ENCODE data around the gene CCDC74A. TPM values are rescaled to one million over a fixed set of nuclear protein-coding genes. Genes with fewer than 3 reads are reported as not detected.

The CCDC74A gene
- total and polyA plus RNA-seq, 9 of the 15 experiments (the other 6 are each of a cell fraction or from before 2014, with no cell fraction given) = 1.1 to 38.1 (median 9.6) TPM

DNA sequence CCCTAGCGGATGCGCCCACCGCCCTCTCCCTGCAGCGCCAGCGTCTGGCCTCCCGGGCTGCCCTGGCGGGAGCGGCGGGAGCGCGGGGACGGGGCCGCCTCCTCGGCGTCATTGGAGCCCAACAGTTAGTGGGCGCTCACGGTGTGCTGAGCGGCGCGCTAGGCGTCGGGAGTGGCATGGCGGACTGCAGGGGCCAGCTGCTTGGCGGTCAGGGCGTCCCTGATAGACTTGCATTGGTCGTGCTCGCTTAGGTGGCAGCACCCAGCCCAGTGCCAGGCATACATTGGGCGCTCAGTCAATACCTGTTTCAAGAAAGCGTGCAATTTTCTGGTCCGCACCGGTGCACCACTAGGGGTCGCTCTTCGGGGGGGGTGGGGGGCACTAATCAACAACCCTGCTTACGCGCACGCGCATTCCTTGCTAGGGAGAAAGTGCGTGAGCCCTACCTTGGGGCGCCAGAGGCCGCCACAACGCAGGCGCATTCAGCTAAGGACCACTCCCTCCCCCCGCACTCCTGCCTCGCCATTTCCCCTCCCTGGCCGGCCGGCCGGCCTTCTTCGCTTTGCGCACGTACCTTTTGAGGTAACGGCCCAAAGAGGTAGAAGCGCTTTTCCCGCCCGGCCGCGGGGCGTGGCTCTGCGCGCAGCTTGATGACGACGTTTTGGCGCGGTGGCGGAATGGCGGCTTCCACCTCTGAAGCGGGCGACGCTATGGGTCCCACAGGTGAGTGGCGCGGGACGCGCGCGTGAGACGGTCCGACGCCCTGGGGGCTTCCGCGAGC, 35.1 kb upstream of the CCDC74A start (continued):
- TF ChIP-seq, protein P1, sequence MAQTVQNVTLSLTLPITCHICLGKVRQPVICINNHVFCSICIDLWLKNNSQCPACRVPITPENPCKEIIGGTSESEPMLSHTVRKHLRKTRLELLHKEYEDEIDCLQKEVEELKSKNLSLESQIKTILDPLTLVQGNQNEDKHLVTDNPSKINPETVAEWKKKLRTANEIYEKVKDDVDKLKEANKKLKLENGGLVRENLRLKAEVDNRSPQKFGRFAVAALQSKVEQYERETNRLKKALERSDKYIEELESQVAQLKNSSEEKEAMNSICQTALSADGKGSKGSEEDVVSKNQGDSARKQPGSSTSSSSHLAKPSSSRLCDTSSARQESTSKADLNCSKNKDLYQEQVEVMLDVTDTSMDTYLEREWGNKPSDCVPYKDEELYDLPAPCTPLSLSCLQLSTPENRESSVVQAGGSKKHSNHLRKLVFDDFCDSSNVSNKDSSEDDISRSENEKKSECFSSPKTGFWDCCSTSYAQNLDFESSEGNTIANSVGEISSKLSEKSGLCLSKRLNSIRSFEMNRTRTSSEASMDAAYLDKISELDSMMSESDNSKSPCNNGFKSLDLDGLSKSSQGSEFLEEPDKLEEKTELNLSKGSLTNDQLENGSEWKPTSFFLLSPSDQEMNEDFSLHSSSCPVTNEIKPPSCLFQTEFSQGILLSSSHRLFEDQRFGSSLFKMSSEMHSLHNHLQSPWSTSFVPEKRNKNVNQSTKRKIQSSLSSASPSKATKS (CRISPR knock-in tag; IDR thresholded peaks at IDR 0.05) = no peak
- TF ChIP-seq, protein P2, sequence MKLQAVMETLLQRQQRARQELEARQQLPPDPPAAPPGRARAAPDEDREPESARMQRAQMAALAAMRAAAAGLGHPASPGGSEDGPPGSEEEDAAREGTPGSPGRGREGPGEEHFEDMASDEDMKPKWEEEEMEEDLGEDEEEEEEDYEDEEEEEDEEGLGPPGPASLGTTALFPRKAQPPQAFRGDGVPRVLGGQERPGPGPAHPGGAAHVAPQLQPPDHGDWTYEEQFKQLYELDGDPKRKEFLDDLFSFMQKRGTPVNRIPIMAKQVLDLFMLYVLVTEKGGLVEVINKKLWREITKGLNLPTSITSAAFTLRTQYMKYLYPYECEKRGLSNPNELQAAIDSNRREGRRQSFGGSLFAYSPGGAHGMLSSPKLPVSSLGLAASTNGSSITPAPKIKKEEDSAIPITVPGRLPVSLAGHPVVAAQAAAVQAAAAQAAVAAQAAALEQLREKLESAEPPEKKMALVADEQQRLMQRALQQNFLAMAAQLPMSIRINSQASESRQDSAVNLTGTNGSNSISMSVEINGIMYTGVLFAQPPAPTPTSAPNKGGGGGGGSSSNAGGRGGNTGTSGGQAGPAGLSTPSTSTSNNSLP (IDR thresholded peaks at IDR 0.05; ENCODE audit: borderline replicate concordance, low read depth, low read length) = no peak
- TF ChIP-seq HMGN3 (IDR thresholded peaks at IDR 0.05; ENCODE audit: borderline replicate concordance, extremely low read depth, insufficient read length, low read depth, low read length) (peak; percentile 44), ZFPM2 (CRISPR knock-in tag; IDR thresholded peaks at IDR 0.05) (no peak), CHD1 (IDR thresholded peaks at IDR 0.05; ENCODE audit: low read length) (no peak), ARNT (IDR thresholded peaks at IDR 0.05) (no peak), SAFB2 (IDR thresholded peaks at IDR 0.05; ENCODE audit: borderline replicate concordance, low read depth, low read length, severe bottlenecking) (no peak), ZNF699 (CRISPR knock-in tag; IDR thresholded peaks at IDR 0.05; ENCODE audit: insufficient replicate concordance) (no peak), ETV6 (IDR thresholded peaks at IDR 0.05; ENCODE audit: borderline replicate concordance in 1 of 2, low read depth in 2 of 2, low read length in 1 of 2) (no peak), ETV6 (CRISPR knock-in tag; IDR thresholded peaks at IDR 0.05; ENCODE audit: borderline replicate concordance) (peak; percentile 57; the same call in 1 of the 2 replicates), NFXL1 (CRISPR knock-in tag; IDR thresholded peaks at IDR 0.05) (no peak), KDM5B (IDR thresholded peaks at IDR 0.05; ENCODE audit: insufficient replicate concordance, low read depth, low read length) (no peak), ZBTB17 (CRISPR knock-in tag; IDR thresholded peaks at IDR 0.05) (no peak), ZKSCAN3 (CRISPR knock-in tag; IDR thresholded peaks at IDR 0.05) (no peak)
- TF ChIP-seq, protein P3, sequence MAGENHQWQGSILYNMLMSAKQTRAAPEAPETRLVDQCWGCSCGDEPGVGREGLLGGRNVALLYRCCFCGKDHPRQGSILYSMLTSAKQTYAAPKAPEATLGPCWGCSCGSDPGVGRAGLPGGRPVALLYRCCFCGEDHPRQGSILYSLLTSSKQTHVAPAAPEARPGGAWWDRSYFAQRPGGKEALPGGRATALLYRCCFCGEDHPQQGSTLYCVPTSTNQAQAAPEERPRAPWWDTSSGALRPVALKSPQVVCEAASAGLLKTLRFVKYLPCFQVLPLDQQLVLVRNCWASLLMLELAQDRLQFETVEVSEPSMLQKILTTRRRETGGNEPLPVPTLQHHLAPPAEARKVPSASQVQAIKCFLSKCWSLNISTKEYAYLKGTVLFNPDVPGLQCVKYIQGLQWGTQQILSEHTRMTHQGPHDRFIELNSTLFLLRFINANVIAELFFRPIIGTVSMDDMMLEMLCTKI (IDR thresholded peaks at IDR 0.05; ENCODE audit: partially characterized antibody) = no peak
- TF ChIP-seq, protein P4, sequence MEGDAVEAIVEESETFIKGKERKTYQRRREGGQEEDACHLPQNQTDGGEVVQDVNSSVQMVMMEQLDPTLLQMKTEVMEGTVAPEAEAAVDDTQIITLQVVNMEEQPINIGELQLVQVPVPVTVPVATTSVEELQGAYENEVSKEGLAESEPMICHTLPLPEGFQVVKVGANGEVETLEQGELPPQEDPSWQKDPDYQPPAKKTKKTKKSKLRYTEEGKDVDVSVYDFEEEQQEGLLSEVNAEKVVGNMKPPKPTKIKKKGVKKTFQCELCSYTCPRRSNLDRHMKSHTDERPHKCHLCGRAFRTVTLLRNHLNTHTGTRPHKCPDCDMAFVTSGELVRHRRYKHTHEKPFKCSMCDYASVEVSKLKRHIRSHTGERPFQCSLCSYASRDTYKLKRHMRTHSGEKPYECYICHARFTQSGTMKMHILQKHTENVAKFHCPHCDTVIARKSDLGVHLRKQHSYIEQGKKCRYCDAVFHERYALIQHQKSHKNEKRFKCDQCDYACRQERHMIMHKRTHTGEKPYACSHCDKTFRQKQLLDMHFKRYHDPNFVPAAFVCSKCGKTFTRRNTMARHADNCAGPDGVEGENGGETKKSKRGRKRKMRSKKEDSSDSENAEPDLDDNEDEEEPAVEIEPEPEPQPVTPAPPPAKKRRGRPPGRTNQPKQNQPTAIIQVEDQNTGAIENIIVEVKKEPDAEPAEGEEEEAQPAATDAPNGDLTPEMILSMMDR (IDR thresholded peaks at IDR 0.05 in 2 of 3, conservative IDR thresholded peaks at IDR 0.05 in 1 of 3; ENCODE audit: insufficient read depth in 2 of 3, low read depth in 1 of 3, low read length in 3 of 3) = peak; percentile 69 to 95 (median 87)
- TF ChIP-seq, protein P5, sequence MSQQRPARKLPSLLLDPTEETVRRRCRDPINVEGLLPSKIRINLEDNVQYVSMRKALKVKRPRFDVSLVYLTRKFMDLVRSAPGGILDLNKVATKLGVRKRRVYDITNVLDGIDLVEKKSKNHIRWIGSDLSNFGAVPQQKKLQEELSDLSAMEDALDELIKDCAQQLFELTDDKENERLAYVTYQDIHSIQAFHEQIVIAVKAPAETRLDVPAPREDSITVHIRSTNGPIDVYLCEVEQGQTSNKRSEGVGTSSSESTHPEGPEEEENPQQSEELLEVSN (IDR thresholded peaks at IDR 0.05; ENCODE audit: borderline replicate concordance in 1 of 2, extremely low read depth in 1 of 2, insufficient read depth in 1 of 2, insufficient read length in 1 of 2, low read depth in 1 of 2, low read length in 1 of 2, poor library complexity in 1 of 2, severe bottlenecking in 1 of 2) = peak; percentile 69 to 91

All from K562 (cell line).